Keratinocyte (primary cell): ENCODE data around the gene UBFD1. TPM values are rescaled to one million over a fixed set of nuclear protein-coding genes. Genes with fewer than 3 reads are reported as not detected.
"Not testable (repeated sequence)": the region's sequence is repeated elsewhere in the genome, so short reads cannot be mapped to it uniquely, and the experiment has no call there.

Experiments
- DNase-seq: peaks from one replicate; pipeline ENCODE4 v3.0.0-alpha.2; 2011; ENCODE audit warnings: low read depth, missing footprints, low spot score
- FAIRE-seq: peaks from 2 replicates; lab custom pipeline; 2011; peaks lifted over from hg19 to GRCh38; lab: Jason Lieb, UNC
- H2AFZ ChIP-seq: 2 replicates; pipeline ENCODE4 v1.6.0; 2012; ENCODE audit warnings: low read length, control low read depth, inconsistent platforms; ENCODE audit not compliant: control insufficient read depth
- H3K27ac ChIP-seq: 2 replicates; pipeline ENCODE4 v1.5.1; 2011; ENCODE audit warnings: low read length; ENCODE audit not compliant: control insufficient read depth, insufficient read depth
- H3K27me3 ChIP-seq: 3 replicates; pipeline ENCODE4 v1.6.0; 2011; ENCODE audit warnings: low read length; ENCODE audit not compliant: control insufficient read depth, insufficient read depth; ENCODE audit errors: extremely low read depth
- H3K36me3 ChIP-seq, 2 experiments: 2 replicates in 1 of 2; 3 replicates in 1 of 2; pipeline ENCODE4 v1.5.1; 2011; ENCODE audit warnings: low read length in 2 of 2, mild to moderate bottlenecking in 1 of 2; ENCODE audit not compliant: control insufficient read depth in 2 of 2, insufficient read depth in 2 of 2; ENCODE audit errors: extremely low read depth in 1 of 2
- H3K4me1 ChIP-seq: 3 replicates; pipeline ENCODE4 v1.5.1; 2011; ENCODE audit warnings: low read length; ENCODE audit not compliant: control insufficient read depth, insufficient read depth; ENCODE audit errors: extremely low read depth
- H3K4me2 ChIP-seq: 3 replicates; pipeline ENCODE4 v1.6.0; 2011; ENCODE audit warnings: low read depth, low read length; ENCODE audit not compliant: control insufficient read depth, insufficient read depth; ENCODE audit errors: extremely low read depth
- H3K4me3 ChIP-seq, 3 experiments: fragments of 200-600 bp in 1 of 3; sonication (generic) in 1 of 3; 2 replicates in 2 of 3; 3 replicates in 1 of 3; pipeline ENCODE4 v1.5.1; 2011 to 2016; ENCODE audit warnings: low read length in 3 of 3, mild to moderate bottlenecking in 3 of 3, control low read depth in 2 of 3, inconsistent platforms in 1 of 3, low read depth in 1 of 3, mixed read lengths in 1 of 3, mixed run types in 1 of 3, moderate library complexity in 1 of 3; ENCODE audit not compliant: control insufficient read depth in 2 of 3, insufficient read depth in 2 of 3; ENCODE audit errors: extremely low read depth in 1 of 3
- H3K79me2 ChIP-seq: 2 replicates; pipeline ENCODE4 v1.6.0; 2012; ENCODE audit warnings: low read length; ENCODE audit not compliant: control insufficient read depth, insufficient read depth
- H3K9ac ChIP-seq: 3 replicates; pipeline ENCODE4 v1.6.0; 2011; ENCODE audit warnings: low read length; ENCODE audit not compliant: control insufficient read depth, insufficient read depth; ENCODE audit errors: extremely low read depth
- H3K9me1 ChIP-seq: 3 replicates; pipeline ENCODE4 v1.6.0; 2011; ENCODE audit warnings: low read length; ENCODE audit not compliant: control insufficient read depth, insufficient read depth; ENCODE audit errors: extremely low read depth
- H3K9me3 ChIP-seq: 2 replicates; pipeline ENCODE4 v1.5.1; 2012; ENCODE audit warnings: low read depth, low read length; ENCODE audit not compliant: control insufficient read depth
- H4K20me1 ChIP-seq: 3 replicates; pipeline ENCODE4 v1.6.0; 2011; ENCODE audit warnings: low read length; ENCODE audit not compliant: control insufficient read depth, insufficient read depth; ENCODE audit errors: extremely low read depth
- CTCF ChIP-seq, 3 experiments: IDR thresholded peaks in 1 of 3; conservative IDR thresholded peaks in 1 of 3; optimal IDR thresholded peaks in 1 of 3; 2 replicates in 2 of 3; 3 replicates in 1 of 3; pipeline versions ENCODE3 to v1.5.1; 2011; ENCODE audit warnings: low read length in 3 of 3, mild to moderate bottlenecking in 3 of 3, moderate library complexity in 2 of 3, control low read depth in 1 of 3, inconsistent platforms in 1 of 3; ENCODE audit not compliant: insufficient read depth in 2 of 3; ENCODE audit errors: extremely low read depth in 1 of 3
- EZH2 ChIP-seq: IDR thresholded peaks from one replicate; pipeline ENCODE4 v1.6.1; 2012; ENCODE audit warnings: inconsistent platforms, mild to moderate bottlenecking, low read length, moderate library complexity
- dilution Hi-C: fragments of 300-500 bp; cut with MboI; formaldehyde crosslinking; loops from one replicate; pipeline ENCODE4 v1.7.0; 2020; ENCODE audit warnings: low sequenced_read_pairs; ENCODE audit not compliant: extremely low pct_ligation_motif_present
- polyA plus RNA-seq, 5 experiments: library from polyadenylated mRNA; depleted of rRNA in 3 of 5; stranded (reverse) in 3 of 5; stranded (forward) in 1 of 5; unstranded in 1 of 5; fragments of >200 nt; gene quantifications; 1 replicate in 1 of 5; 2 replicates in 3 of 5; 3 replicates in 1 of 5; pipeline versions ENCODE4 v1.2.1 to v1.2.3, GENCODE V29; 2011 to 2012; ENCODE audit warnings: missing spikeins in 2 of 5, low read depth in 1 of 5, low replicate concordance in 1 of 5

The UBFD1 gene
- polyA plus RNA-seq, 1 donor (not counting 4 experiments of a cell fraction or from before 2014, with no cell fraction given) = 36.3 TPM

- Histone ChIP-seq H3K79me2 (peaks cover 34% of the 10 kb centered on the region), H3K9ac (peak within 1 kb of the TSS; percentile 78), H3K4me2 (peak within 1 kb of the TSS; percentile 98), H3K4me3 (peak within 1 kb of the TSS; percentile 49 to 77 (median 74)), H3K36me3 (peaks cover 0 to 1% of the 10 kb centered on the region in 2 experiments), H2AFZ (peak within 1 kb of the TSS; percentile 79), H4K20me1 (peaks cover 8% of the 10 kb centered on the region), H3K27ac (peak within 1 kb of the TSS; percentile 62), H3K9me3 (no peaks in the 10 kb centered on the region), H3K27me3 (no peaks in the 10 kb centered on the region), H3K4me1 (peaks cover under 1% of the 10 kb centered on the region), H3K9me1 (no peaks in the 10 kb centered on the region)
- dilution Hi-C loops = no loop called here
- TF ChIP-seq EZH2 (no peak), CTCF (optimal IDR thresholded peaks at IDR 0.05 in 1 of 3, IDR thresholded peaks at IDR 0.05 in 1 of 3, conservative IDR thresholded peaks at IDR 0.05 in 1 of 3; ENCODE audit: extremely low read depth in 1 of 3, insufficient read depth in 2 of 3, low read length in 3 of 3) (no peak)
- FAIRE-seq (no peak), DNase-seq (no peak)
Measured at GRCh38 chr16:23510164-23510914, 47.2 kb upstream of the UBFD1 start, which contains the start of gene GGA2. GGA2 (minus strand) TSS chr16:23510494; CDS start chr16:23510411, 83 bp downstream.

GRCh38 chr16:23510915-23511270 lies 46.6 kb upstream of the UBFD1 start:
- dilution Hi-C loops = not testable (repeated sequence)
- H2AFZ ChIP-seq = peak overlapping the region; percentile 79

More at GRCh38 chr16:23510915-23511270, 46.6 kb upstream of the UBFD1 start:
- not testable (repeated sequence) for H3K9me1 ChIP-seq, H3K4me1 ChIP-seq, H4K20me1 ChIP-seq, FAIRE-seq, H3K27me3 ChIP-seq, DNase-seq, H3K9me3 ChIP-seq, H3K36me3 ChIP-seq
- Histone ChIP-seq H3K9ac (peak overlapping the region; percentile 78), H3K27ac (peak overlapping the region; percentile 62), H3K4me2 (peak overlapping the region; percentile 98), H3K4me3 (peak overlapping the region in 1 of 3 experiments; percentile 53), H3K79me2 (peaks cover 34% of the 10 kb centered on the region)
